Endothelial cell of umbilical vein (primary cell): ENCODE measurements around the gene FRMD4A.

ENCODE experiments used
- CTCF ChIP-seq, 2 donors: IDR thresholded peaks; 1 replicate in 1 of 2; 2 replicates in 1 of 2; pipeline ENCODE4 v1.5.1; 2011; ENCODE audit warnings: low read length in 2 of 2, mild to moderate bottlenecking in 2 of 2, moderate library complexity in 2 of 2, control low read depth in 1 of 2, inconsistent platforms in 1 of 2, low read depth in 1 of 2; ENCODE audit not compliant: insufficient read depth in 1 of 2; ENCODE audit errors: extremely low read depth in 1 of 2
- EZH2 ChIP-seq: IDR thresholded peaks from 2 replicates; pipeline ENCODE4 v1.6.1; 2012; ENCODE audit warnings: borderline replicate concordance, low read depth, mild to moderate bottlenecking, moderate library complexity, low read length, inconsistent platforms; ENCODE audit not compliant: severe bottlenecking
- FOS ChIP-seq: IDR thresholded peaks from 2 replicates; pipeline ENCODE4 v1.6.1; 2011; ENCODE audit warnings: mild to moderate bottlenecking, low read length, moderate library complexity, borderline replicate concordance; ENCODE audit not compliant: insufficient read depth
- GATA2 ChIP-seq: IDR thresholded peaks from 2 replicates; pipeline ENCODE4 v1.7.0; 2011; ENCODE audit warnings: low read depth, mild to moderate bottlenecking, moderate library complexity, mixed read lengths, low read length; ENCODE audit not compliant: insufficient read length, insufficient read depth
- JUN ChIP-seq: IDR thresholded peaks from 2 replicates; pipeline ENCODE4 v1.6.1; 2011; ENCODE audit warnings: borderline replicate concordance, low read depth; ENCODE audit not compliant: insufficient read length, insufficient read depth
- MAX ChIP-seq: IDR thresholded peaks from 2 replicates; pipeline ENCODE4 v1.6.1; 2011; ENCODE audit not compliant: insufficient read depth, insufficient read length
- MYC ChIP-seq: IDR thresholded peaks from one replicate; pipeline ENCODE4 v1.6.1; 2011; ENCODE audit warnings: mild to moderate bottlenecking, low read depth, low read length
- POLR2A ChIP-seq: IDR thresholded peaks from 2 replicates; pipeline ENCODE4 v1.6.1; 2012; ENCODE audit warnings: low read depth, mild to moderate bottlenecking, control low read depth, low read length
- POLR2AphosphoS5 ChIP-seq: IDR thresholded peaks from 2 replicates; pipeline ENCODE4 v1.6.1; 2012; ENCODE audit warnings: low read depth, mild to moderate bottlenecking, control low read depth, low read length, moderate library complexity; ENCODE audit not compliant: insufficient read depth

GRCh38 chr10:13829790-13830189, 500.9 kb downstream of the FRMD4A start:
- no peak for TF ChIP-seq CTCF (IDR thresholded peaks at IDR 0.05; ENCODE audit: extremely low read depth in 1 of 2, insufficient read depth in 1 of 2, low read depth in 1 of 2, low read length in 2 of 2)
- no peak for TF ChIP-seq POLR2A
- no peak for TF ChIP-seq EZH2
- TF ChIP-seq MYC: no peak
- TF ChIP-seq GATA2: no peak
- no peak for TF ChIP-seq POLR2AphosphoS5
- no peak for TF ChIP-seq JUN
- no peak for TF ChIP-seq MAX
- no peak for TF ChIP-seq FOS
